Measurements from ENCODE around the gene GAK. TPM values are rescaled to one million over a fixed set of nuclear protein-coding genes. Genes with fewer than 3 reads are reported as not detected.
"Not testable (repeated sequence)": the region's sequence is repeated elsewhere in the genome, so short reads cannot be mapped to it uniquely, and the experiment has no call there.

The GAK gene
- total and polyA plus RNA-seq, 2 experiments from 2014 or later = 59.8 to 144 TPM

DNA sequence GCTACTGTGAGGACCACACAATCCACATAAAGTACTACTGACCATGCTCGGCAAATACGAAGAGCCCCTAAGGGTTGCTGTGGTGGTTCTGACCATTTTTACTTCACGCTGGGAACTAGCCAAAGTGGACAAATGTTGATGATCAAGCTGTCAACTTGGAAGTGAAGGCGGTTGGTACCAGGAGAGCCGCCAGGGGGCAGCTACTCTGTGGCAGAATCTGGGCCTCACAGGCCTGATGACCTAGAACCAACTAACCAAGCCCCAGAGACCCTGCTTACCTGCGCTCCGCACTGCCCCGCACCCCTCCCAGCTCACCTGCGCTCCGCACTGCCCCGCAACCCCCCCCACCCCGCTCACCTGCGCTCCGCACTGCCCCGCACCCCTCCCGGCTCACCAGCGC lies 5.6 kb downstream of the GAK start:
- peak; percentile 39 to 62 for DNase-seq (ENCODE audit: low read depth in 1 of 2, low spot score in 1 of 2)
- peak; percentile 55 for TF ChIP-seq CTCF (IDR thresholded peaks at IDR 0.05; ENCODE audit: low read depth, low read length)
- no peak overlapping the region for H3K27ac ChIP-seq
- no peaks in the 10 kb centered on the region for H3K9me3 ChIP-seq (ENCODE audit: low read depth)
- peaks cover 25% of the 10 kb centered on the region for H3K4me1 ChIP-seq (ENCODE audit: low read depth)
- H3K36me3 ChIP-seq = no peaks in the 10 kb centered on the region
- no peak overlapping the region for H3K4me3 ChIP-seq
- H3K27me3 ChIP-seq = no peaks in the 10 kb centered on the region

DNA sequence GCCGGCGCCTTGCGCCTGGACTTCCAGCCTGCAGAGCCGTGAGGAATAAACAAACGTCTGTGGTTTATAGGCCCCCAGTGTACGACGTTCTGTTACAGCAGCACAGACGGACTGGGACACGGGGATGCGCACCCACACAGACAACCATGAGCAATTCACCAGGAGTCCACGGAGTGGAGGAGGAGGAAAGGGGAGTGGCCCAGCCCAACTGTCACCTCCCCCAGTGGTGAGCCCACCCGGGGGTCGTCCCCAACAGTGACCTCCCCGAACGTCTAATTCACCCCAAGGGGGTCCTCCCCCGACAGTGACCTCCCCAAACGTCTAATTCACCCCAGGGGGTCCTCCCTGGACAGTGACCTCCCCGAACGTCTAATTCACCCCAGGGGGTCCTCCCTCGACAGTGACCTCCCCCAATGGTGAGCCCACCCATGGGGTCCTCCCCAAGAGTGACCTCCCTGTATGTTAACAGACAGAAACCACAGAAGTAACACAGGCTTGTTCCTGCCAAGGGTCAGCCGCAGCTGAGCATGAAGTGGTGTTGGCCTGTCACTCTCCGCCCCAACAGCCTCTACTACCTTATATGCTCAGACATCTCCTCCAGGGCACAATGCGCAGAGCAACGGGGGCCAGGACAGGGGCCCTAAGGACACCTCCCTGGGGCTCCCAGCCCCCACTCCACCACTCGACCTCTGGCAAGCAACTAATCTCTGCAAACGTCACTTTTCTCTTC lies 6.2 kb downstream of the GAK start:
- H3K4me3 ChIP-seq = no peak overlapping the region
- H3K9me3 ChIP-seq (ENCODE audit: low read depth) = no peaks in the 10 kb centered on the region
- H3K4me1 ChIP-seq (ENCODE audit: low read depth) = peaks cover 21% of the 10 kb centered on the region
- no peak for DNase-seq (ENCODE audit: low read depth in 1 of 2, low spot score in 1 of 2)
- no peak overlapping the region for H3K27ac ChIP-seq
- H3K36me3 ChIP-seq = no peaks in the 10 kb centered on the region
- TF ChIP-seq CTCF (IDR thresholded peaks at IDR 0.05; ENCODE audit: low read depth, low read length) = no peak
- H3K27me3 ChIP-seq = no peaks in the 10 kb centered on the region

GRCh38 chr4:925171-925570 lies 6.9 kb downstream of the GAK start:
- DNase-seq (ENCODE audit: low read depth in 1 of 2, low spot score in 1 of 2) = no peak
- no peak for TF ChIP-seq CTCF (IDR thresholded peaks at IDR 0.05; ENCODE audit: low read depth, low read length)
- H3K4me1 ChIP-seq (ENCODE audit: low read depth) = peaks cover 13% of the 10 kb centered on the region
- no peaks in the 10 kb centered on the region for H3K27me3 ChIP-seq
- H3K4me3 ChIP-seq = no peak overlapping the region
- no peaks in the 10 kb centered on the region for H3K9me3 ChIP-seq (ENCODE audit: low read depth)
- no peak overlapping the region for H3K27ac ChIP-seq
- no peaks in the 10 kb centered on the region for H3K36me3 ChIP-seq

- Histone ChIP-seq H3K4me3 (no peak overlapping the region), H3K4me1 (ENCODE audit: low read depth) (peaks cover 5% of the 10 kb centered on the region), H3K27ac (peak overlapping the region; percentile 36), H3K27me3 (no peaks in the 10 kb centered on the region), H3K36me3 (no peaks in the 10 kb centered on the region), H3K9me3 (ENCODE audit: low read depth) (no peaks in the 10 kb centered on the region)
- DNase-seq (ENCODE audit: low read depth in 1 of 2, low spot score in 1 of 2) = peak in 1 of 2 donors; percentile 35
- no peak for TF ChIP-seq CTCF (IDR thresholded peaks at IDR 0.05; ENCODE audit: low read depth, low read length)
Observed at GRCh38 chr4:924107-925096, 7.7 kb downstream of the GAK start.

GRCh38 chr4:921830-922331 lies 10.2 kb downstream of the GAK start:
- TF ChIP-seq CTCF (IDR thresholded peaks at IDR 0.05; ENCODE audit: low read depth, low read length) = no peak
- H3K4me1 ChIP-seq (ENCODE audit: low read depth) = peaks cover 5% of the 10 kb centered on the region
- H3K9me3 ChIP-seq (ENCODE audit: low read depth) = no peaks in the 10 kb centered on the region
- no peak overlapping the region for H3K27ac ChIP-seq
- DNase-seq (ENCODE audit: low read depth in 1 of 2, low spot score in 1 of 2) = no peak
- H3K27me3 ChIP-seq = no peaks in the 10 kb centered on the region
- no peaks in the 10 kb centered on the region for H3K36me3 ChIP-seq
- no peak overlapping the region for H3K4me3 ChIP-seq

DNA sequence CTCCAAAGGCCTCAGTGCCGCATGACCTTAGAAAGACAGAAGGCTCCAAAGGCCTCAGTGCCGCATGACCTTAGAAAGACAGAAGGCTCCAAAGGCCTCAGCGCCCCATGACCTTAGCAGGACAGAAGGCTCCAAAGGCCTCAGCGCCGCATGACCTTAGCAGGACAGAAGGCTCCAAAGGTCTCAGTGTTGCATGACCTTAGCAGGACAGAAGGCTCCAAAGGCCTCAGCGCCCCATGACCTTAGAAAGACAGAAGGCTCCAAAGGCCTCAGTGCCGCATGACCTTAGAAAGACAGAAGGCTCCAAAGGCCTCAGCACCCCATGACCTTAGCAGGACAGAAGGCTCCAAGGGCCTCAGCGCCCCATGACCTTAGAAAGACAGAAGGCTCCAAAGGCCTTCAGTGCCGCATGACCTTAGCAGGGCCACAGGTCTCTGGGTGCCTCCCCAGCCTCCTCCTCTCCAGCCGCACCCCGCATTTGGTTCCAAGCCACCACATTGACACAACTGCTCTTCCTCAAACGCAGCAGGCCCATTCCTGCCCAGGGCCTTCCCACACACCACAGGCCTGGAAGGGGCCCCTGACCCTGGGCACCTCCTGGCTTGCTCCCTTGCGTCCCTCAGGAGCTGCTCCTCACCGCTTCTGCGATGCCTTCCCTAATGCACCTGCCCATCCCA lies 13.0 kb downstream of the GAK start:
- not testable (repeated sequence) for H3K27me3 ChIP-seq; DNase-seq (ENCODE audit: low read depth in 1 of 2, low spot score in 1 of 2)

GRCh38 chr4:918591-918990 lies 13.5 kb downstream of the GAK start:
- H3K36me3 ChIP-seq; H3K27me3 ChIP-seq; H3K4me3 ChIP-seq; H3K4me1 ChIP-seq (ENCODE audit: low read depth); DNase-seq (ENCODE audit: low read depth in 1 of 2, low spot score in 1 of 2); H3K27ac ChIP-seq; H3K9me3 ChIP-seq (ENCODE audit: low read depth): not testable (repeated sequence)

More for the DNA sequence above, 13.0 kb downstream of the GAK start:
- not testable (repeated sequence) for H3K27ac ChIP-seq; H3K4me1 ChIP-seq (ENCODE audit: low read depth); H3K4me3 ChIP-seq; H3K9me3 ChIP-seq (ENCODE audit: low read depth); H3K36me3 ChIP-seq

Measured in cardiac muscle cell (in vitro differentiated cells and primary cell).